PC-3 (cell line): ENCODE measurements around the gene L1TD1. TPM values are rescaled to one million over a fixed set of nuclear protein-coding genes. Genes with fewer than 3 reads are reported as not detected.
"Not testable (repeated sequence)": the region's sequence is repeated elsewhere in the genome, so short reads cannot be mapped to it uniquely, and the experiment has no call there.

Experiments
- ATAC-seq: fragments of 200-7000 bp; cut with Tn5 transposase; 2 replicates; pipeline ENCODE4 v1.9.1; 2020; ENCODE audit warnings: mild to moderate bottlenecking, moderate library complexity
- BruUV-seq: library from RNA; stranded (reverse); fragments of 400-500 nt; replicated peaks from 2 replicates; lab custom pipeline; 2021; lab: Mats Ljungman, UMichigan
- CTCF ChIA-PET: fragments of 300-600 bp; sonication (Branson Sonifier 250); formaldehyde crosslinking; loops from one replicate; lab custom pipeline; 2022; ENCODE audit warnings: antibody characterized with exemption; lab: Charles Lee
- POLR2A ChIA-PET: fragments of 300-600 bp; sonication (Branson Sonifier 250); formaldehyde crosslinking; loops from one replicate; lab custom pipeline; 2022; ENCODE audit warnings: antibody characterized with exemption; ENCODE audit not compliant: unreplicated experiment; lab: Charles Lee
- DNase-seq: peaks from one replicate; pipeline ENCODE4 v3.0.0-alpha.2; 2015
- H2AFZ ChIP-seq: fragments of 300-600 bp; sonication (generic); 2 replicates; pipeline ENCODE4 v1.6.0; 2016; ENCODE audit warnings: antibody characterized with exemption, low read length
- H3F3A ChIP-seq: fragments of 300-600 bp; sonication (generic); one replicate; pipeline ENCODE4 v1.6.0; 2017; ENCODE audit warnings: antibody characterized with exemption, low read length, control low read depth, mild to moderate bottlenecking; ENCODE audit not compliant: unreplicated experiment
- H3K27ac ChIP-seq: fragments of 300-600 bp; sonication (generic); 2 replicates; pipeline ENCODE4 v1.5.1; 2016; ENCODE audit warnings: mild to moderate bottlenecking, low read length
- H3K27me3 ChIP-seq: fragments of 300-600 bp; sonication (generic); 2 replicates; pipeline ENCODE4 v1.6.1; 2016; ENCODE audit warnings: low read length, mixed read lengths
- H3K36me3 ChIP-seq: fragments of 300-600 bp; sonication (generic); 2 replicates; pipeline ENCODE4 v1.6.1; 2016; ENCODE audit warnings: low read depth, mixed run types, low read length, mixed read lengths
- H3K4me1 ChIP-seq: fragments of 300-600 bp; sonication (generic); 2 replicates; pipeline ENCODE4 v1.5.1; 2016; ENCODE audit warnings: low read length; ENCODE audit not compliant: insufficient read depth
- H3K4me2 ChIP-seq: fragments of 300-600 bp; sonication (generic); 2 replicates; pipeline ENCODE4 v1.6.0; 2016; ENCODE audit warnings: low read length
- H3K4me3 ChIP-seq: fragments of 300-600 bp; sonication (generic); 2 replicates; pipeline ENCODE4 v1.5.1; 2016; ENCODE audit warnings: mild to moderate bottlenecking, low read length, mixed read lengths
- H3K79me2 ChIP-seq: fragments of 300-600 bp; sonication (generic); 2 replicates; pipeline ENCODE4 v1.6.1; 2017; ENCODE audit warnings: low read length, mixed read lengths
- H3K9ac ChIP-seq: fragments of 300-600 bp; sonication (generic); 2 replicates; pipeline ENCODE4 v1.6.0; 2016; ENCODE audit warnings: mild to moderate bottlenecking, low read length
- H3K9me2 ChIP-seq: fragments of 300-600 bp; sonication (generic); replicated peaks from 2 replicates; pipeline ENCODE4 v1.6.1; 2016; ENCODE audit warnings: mixed run types, low read length, mixed read lengths
- H3K9me3 ChIP-seq: fragments of 300-600 bp; sonication (generic); 2 replicates; pipeline ENCODE4 v1.6.1; 2016; ENCODE audit warnings: low read length, mixed read lengths
- H4K20me1 ChIP-seq: fragments of 300-600 bp; sonication (generic); 2 replicates; pipeline ENCODE4 v1.6.1; 2016; ENCODE audit warnings: low read length, mixed read lengths
- EZH2 ChIP-seq: fragments of 300-600 bp; sonication (generic); IDR thresholded peaks from one replicate; pipeline ENCODE4 v1.6.1; 2017; ENCODE audit warnings: antibody characterized with exemption, mild to moderate bottlenecking, low read length; ENCODE audit not compliant: unreplicated experiment
- EZH2phosphoT487 ChIP-seq: fragments of 300-600 bp; sonication (generic); IDR thresholded peaks from 2 replicates; pipeline ENCODE4 v1.6.1; 2018; ENCODE audit warnings: mild to moderate bottlenecking, antibody characterized with exemption, low read length, borderline replicate concordance
- intact Hi-C: fragments of 100-400 bp; cut with micrococcal nuclease; formaldehyde crosslinking; loops from 2 replicates; pipeline ENCODE4 v1.9.0; 2023
- total RNA-seq: library from RNA; depleted of rRNA; stranded (reverse); fragments of >200 nt; gene quantifications from 2 replicates; pipeline ENCODE4 v1.2.3, GENCODE V29; 2014
- TF ChIP-seq, protein P1 (sequence below): fragments of 300-600 bp; sonication (generic); conservative IDR thresholded peaks from 2 replicates; pipeline ENCODE4 v1.5.1; 2017; ENCODE audit warnings: antibody characterized with exemption, low read depth, mild to moderate bottlenecking, low read length

The L1TD1 gene
- total RNA-seq, 1 experiment from 2014 or later, result not detected

DNA sequence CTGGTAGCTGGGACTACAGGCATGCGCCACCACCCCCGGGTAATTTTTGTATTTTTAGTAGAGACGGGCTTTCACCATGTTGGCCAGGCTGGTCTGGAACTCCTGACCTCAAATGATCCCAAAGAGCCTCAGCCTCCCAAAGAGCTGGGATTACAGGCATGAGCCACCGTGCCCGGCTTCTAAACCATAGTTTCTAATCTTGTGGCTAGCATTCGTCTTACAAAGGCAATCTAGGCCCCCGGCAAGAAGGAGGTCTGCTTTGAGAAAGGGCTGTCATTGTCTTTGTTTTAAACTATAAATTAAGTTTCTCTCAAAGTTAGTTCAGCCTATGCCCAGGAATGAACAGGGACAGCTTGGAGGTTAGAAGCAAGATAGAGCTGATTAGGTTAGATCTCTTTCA lies 10.3 kb upstream of the L1TD1 start:
- ChIA-PET POLR2A (no interaction called here), CTCF (no interaction called here)
- Histone ChIP-seq H3K4me2 (no peak overlapping the region), H3K9me2 (no peaks in the 10 kb centered on the region), H3K27ac (no peak overlapping the region), H2AFZ (no peak overlapping the region), H3K9ac (no peak overlapping the region), H3K79me2 (no peaks in the 10 kb centered on the region), H4K20me1 (no peaks in the 10 kb centered on the region), H3K4me1 (peaks cover 10% of the 10 kb centered on the region; the same call in 1 of the 2 replicates), H3K9me3 (no peaks in the 10 kb centered on the region), H3F3A (no peaks in the 10 kb centered on the region), H3K27me3 (no peaks in the 10 kb centered on the region), H3K36me3 (no peaks in the 10 kb centered on the region), H3K4me3 (no peak overlapping the region)
- no TSS peak for BruUV-seq
- no peak for TF ChIP-seq EZH2
- DNase-seq, result no peak
- ATAC-seq, result no peak
- intact Hi-C loops, result no loop called here

DNA sequence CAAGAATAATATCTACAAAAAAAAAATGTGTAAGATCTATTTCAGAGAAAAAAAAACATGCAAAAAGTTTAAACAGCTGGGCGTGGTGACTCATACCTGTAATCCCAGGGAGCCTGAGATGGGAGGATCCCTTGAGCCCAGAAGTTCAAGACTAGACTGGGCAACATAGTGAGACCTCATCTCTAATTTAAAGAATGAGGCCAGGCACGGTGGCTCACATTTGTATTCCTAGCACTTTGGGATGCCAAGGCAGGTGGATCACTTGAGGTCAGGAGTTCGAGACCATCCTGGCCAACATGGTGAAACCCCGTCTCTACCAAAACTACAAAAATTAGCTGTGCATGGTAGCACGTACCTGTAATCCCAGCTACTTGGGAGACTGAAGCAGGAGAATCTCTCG lies 9.4 kb upstream of the L1TD1 start:
- intact Hi-C loops, H3K27ac ChIP-seq, H3K4me2 ChIP-seq, ATAC-seq, H3K9ac ChIP-seq, H4K20me1 ChIP-seq, BruUV-seq, H3K79me2 ChIP-seq, H3K9me3 ChIP-seq, CTCF ChIA-PET, H2AFZ ChIP-seq, POLR2A ChIA-PET, H3K36me3 ChIP-seq, H3K9me2 ChIP-seq, H3K4me3 ChIP-seq, H3K27me3 ChIP-seq, H3K4me1 ChIP-seq, H3F3A ChIP-seq: not testable (repeated sequence)
- peak; percentile 31 for DNase-seq

DNA sequence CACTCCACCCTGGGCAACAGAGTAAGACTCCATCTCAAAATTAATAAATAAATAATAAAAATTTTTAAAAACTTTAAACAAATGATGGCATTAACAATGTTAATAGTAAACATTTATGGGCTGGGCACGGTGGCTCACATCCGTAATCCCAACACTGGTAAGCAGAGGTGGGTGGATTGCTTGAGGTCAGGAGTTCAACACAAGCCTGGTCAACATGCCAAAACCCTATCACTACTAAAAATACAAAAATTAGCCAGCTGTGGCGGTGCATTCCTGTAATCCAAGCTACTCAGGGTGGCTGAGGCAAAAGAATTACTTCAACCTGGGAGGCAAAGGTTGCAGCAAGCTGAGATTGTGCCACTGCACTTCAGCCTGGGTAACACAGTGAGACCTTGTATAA lies 9.0 kb upstream of the L1TD1 start:
- no peaks in the 10 kb centered on the region for H3K36me3 ChIP-seq
- BruUV-seq, result no TSS peak
- H3K79me2 ChIP-seq, result no peaks in the 10 kb centered on the region
- no peaks in the 10 kb centered on the region for H3K9me2 ChIP-seq
- no peak overlapping the region for H3K27ac ChIP-seq
- no peak overlapping the region for H3K9ac ChIP-seq
- H3K4me3 ChIP-seq, result no peak overlapping the region
- H2AFZ ChIP-seq, result no peak overlapping the region
- H3K9me3 ChIP-seq, result no peaks in the 10 kb centered on the region
- ChIA-PET CTCF (no interaction called here), POLR2A (no interaction called here)
- no peak overlapping the region for H3K4me2 ChIP-seq
- H3K27me3 ChIP-seq, result no peaks in the 10 kb centered on the region
- ATAC-seq (no peak), DNase-seq (no peak)
- intact Hi-C loops, result no loop called here
- no peaks in the 10 kb centered on the region for H3F3A ChIP-seq
- no peaks in the 10 kb centered on the region for H4K20me1 ChIP-seq
- 0 out of 2 replicates have a peak, but pooled peaks cover 3% of the 10 kb centered on the region for H3K4me1 ChIP-seq
- TF ChIP-seq EZH2phosphoT487, result no peak

DNA sequence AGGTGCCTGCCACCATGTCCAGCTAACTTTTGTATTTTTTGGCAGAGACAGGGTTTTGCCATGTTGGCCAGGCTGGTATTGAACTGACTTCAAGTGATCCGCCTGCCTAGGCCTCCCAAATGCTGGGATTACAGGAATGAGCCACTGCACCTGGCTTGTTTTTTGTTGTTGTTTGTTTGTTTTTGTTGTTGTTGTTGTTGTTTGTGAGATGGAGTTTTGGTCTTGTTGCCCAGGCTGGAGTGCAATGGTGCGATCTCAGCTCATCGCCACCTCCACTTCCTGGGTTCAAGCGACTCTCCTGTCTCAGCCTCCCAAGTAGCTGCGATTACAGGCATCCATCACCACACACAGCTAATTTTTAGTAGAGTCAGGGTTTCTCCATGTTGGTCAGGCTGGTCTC lies 7.1 kb upstream of the L1TD1 start:
- ATAC-seq, result no peak
- CTCF ChIA-PET, result interaction anchor here (0.6 kb wide), 1 partner anchor 226 kb away, joined by 3 read pairs; no protein-coding TSS in a partner anchor

More for the DNA sequence above, 7.1 kb upstream of the L1TD1 start:
- Histone ChIP-seq H3K79me2 (no peaks in the 10 kb centered on the region), H3K9me2 (no peaks in the 10 kb centered on the region), H3K27me3 (no peaks in the 10 kb centered on the region), H3K36me3 (no peaks in the 10 kb centered on the region), H3K9me3 (no peaks in the 10 kb centered on the region), H3K27ac (no peak overlapping the region), H4K20me1 (no peaks in the 10 kb centered on the region), H3K4me1 (no peaks in the 10 kb centered on the region), H2AFZ (no peak overlapping the region), H3F3A (no peaks in the 10 kb centered on the region), H3K4me2 (no peak overlapping the region), H3K4me3 (no peak overlapping the region), H3K9ac (no peak overlapping the region)
- TF ChIP-seq EZH2 (no peak), EZH2phosphoT487 (no peak)
- TF ChIP-seq, protein P1, sequence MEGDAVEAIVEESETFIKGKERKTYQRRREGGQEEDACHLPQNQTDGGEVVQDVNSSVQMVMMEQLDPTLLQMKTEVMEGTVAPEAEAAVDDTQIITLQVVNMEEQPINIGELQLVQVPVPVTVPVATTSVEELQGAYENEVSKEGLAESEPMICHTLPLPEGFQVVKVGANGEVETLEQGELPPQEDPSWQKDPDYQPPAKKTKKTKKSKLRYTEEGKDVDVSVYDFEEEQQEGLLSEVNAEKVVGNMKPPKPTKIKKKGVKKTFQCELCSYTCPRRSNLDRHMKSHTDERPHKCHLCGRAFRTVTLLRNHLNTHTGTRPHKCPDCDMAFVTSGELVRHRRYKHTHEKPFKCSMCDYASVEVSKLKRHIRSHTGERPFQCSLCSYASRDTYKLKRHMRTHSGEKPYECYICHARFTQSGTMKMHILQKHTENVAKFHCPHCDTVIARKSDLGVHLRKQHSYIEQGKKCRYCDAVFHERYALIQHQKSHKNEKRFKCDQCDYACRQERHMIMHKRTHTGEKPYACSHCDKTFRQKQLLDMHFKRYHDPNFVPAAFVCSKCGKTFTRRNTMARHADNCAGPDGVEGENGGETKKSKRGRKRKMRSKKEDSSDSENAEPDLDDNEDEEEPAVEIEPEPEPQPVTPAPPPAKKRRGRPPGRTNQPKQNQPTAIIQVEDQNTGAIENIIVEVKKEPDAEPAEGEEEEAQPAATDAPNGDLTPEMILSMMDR, result no peak
- POLR2A ChIA-PET, result no interaction called here
- intact Hi-C loops, result no loop called here
- DNase-seq, result no peak
- BruUV-seq, result no TSS peak
